IMR-90 (cell line): Measurements from ENCODE around the gene MFN2. TPM values are rescaled to one million over a fixed set of nuclear protein-coding genes. Genes with fewer than 3 reads are reported as not detected.

ENCODE experiments used
- ATAC-seq: fragments of 200-7000 bp; cut with Tn5 transposase; 2 replicates; pipeline ENCODE4 v1.9.1; 2020; ENCODE audit warnings: low read depth, mild to moderate bottlenecking, moderate library complexity
- BruUV-seq: library from RNA; stranded (reverse); fragments of 400-500 nt; replicated peaks from 2 replicates; lab custom pipeline; 2021; lab: Mats Ljungman, UMichigan
- CTCF ChIA-PET: fragments of 300-600 bp; formaldehyde crosslinking; extraction: SDS; loops from one replicate; lab custom pipeline; 2021; ENCODE audit warnings: antibody characterized with exemption; lab: Yijun Ruan, JAX
- POLR2A ChIA-PET: fragments of 300-600 bp; sonication (Branson Sonifier 250); formaldehyde crosslinking; loops from one replicate; lab custom pipeline; 2022; ENCODE audit warnings: antibody characterized with exemption; ENCODE audit not compliant: unreplicated experiment; lab: Charles Lee
- DNase-seq: peaks from one replicate; pipeline ENCODE4 v3.0.0; 2013
- H2AFZ ChIP-seq: replicated peaks from 2 replicates; pipeline ENCODE3; 2013; ENCODE audit warnings: low read length, mild to moderate bottlenecking; ENCODE audit not compliant: poor library complexity
- H2AK5ac ChIP-seq: 2 replicates; pipeline ENCODE4 v1.6.1; 2013; ENCODE audit warnings: low read depth, low read length, inconsistent platforms
- H2AK9ac ChIP-seq: replicated peaks from 2 replicates; pipeline ENCODE3; 2013; ENCODE audit warnings: mild to moderate bottlenecking, low read depth, low read length, moderate library complexity; ENCODE audit not compliant: poor library complexity
- H2BK120ac ChIP-seq: 2 replicates; pipeline ENCODE4 v1.6.1; 2013; ENCODE audit warnings: low read depth, low read length, inconsistent platforms
- H2BK15ac ChIP-seq: 3 replicates; pipeline ENCODE4 v1.6.1; 2013; ENCODE audit warnings: low read depth, low read length, inconsistent platforms
- H2BK20ac ChIP-seq: 2 replicates; pipeline ENCODE4 v1.6.1; 2013; ENCODE audit warnings: low read depth, mild to moderate bottlenecking, inconsistent platforms, low read length, moderate library complexity
- H2BK5ac ChIP-seq: 2 replicates; pipeline ENCODE4 v1.6.1; 2013; ENCODE audit warnings: mild to moderate bottlenecking, low read depth, low read length, inconsistent platforms; ENCODE audit not compliant: poor library complexity, severe bottlenecking
- H3K14ac ChIP-seq: replicated peaks from 2 replicates; pipeline ENCODE4 v1.6.1; 2013; ENCODE audit warnings: low read depth, low read length, inconsistent platforms
- H3K18ac ChIP-seq: 2 replicates; pipeline ENCODE4 v1.6.1; 2013; ENCODE audit warnings: low read depth, low read length, control low read depth
- H3K23ac ChIP-seq: 2 replicates; pipeline ENCODE4 v1.6.1; 2013; ENCODE audit warnings: low read depth, low read length, inconsistent platforms
- H3K27ac ChIP-seq: 2 replicates; pipeline ENCODE4 v1.5.1; 2013; ENCODE audit warnings: mild to moderate bottlenecking, control low read depth, low read length; ENCODE audit not compliant: insufficient read depth
- H3K27me3 ChIP-seq: 2 replicates; pipeline ENCODE4 v1.6.1; 2013; ENCODE audit warnings: low read length; ENCODE audit not compliant: control insufficient read depth, insufficient read depth
- H3K36me3 ChIP-seq: 2 replicates; pipeline ENCODE4 v1.6.1; 2013; ENCODE audit warnings: low read length, mixed read lengths; ENCODE audit not compliant: control insufficient read depth, insufficient read depth
- H3K4ac ChIP-seq: 2 replicates; pipeline ENCODE4 v1.6.1; 2013; ENCODE audit warnings: low read depth, low read length, inconsistent platforms
- H3K4me1 ChIP-seq: 2 replicates; pipeline ENCODE4 v1.6.1; 2013; ENCODE audit warnings: low read length, mixed read lengths; ENCODE audit not compliant: control insufficient read depth, insufficient read depth
- H3K4me2 ChIP-seq: 2 replicates; pipeline ENCODE4 v1.6.1; 2013; ENCODE audit warnings: low read depth, mild to moderate bottlenecking, control low read depth, low read length, moderate library complexity
- H3K4me3 ChIP-seq: 2 replicates; pipeline ENCODE4 v1.5.1; 2013; ENCODE audit warnings: low read depth, mild to moderate bottlenecking, control low read depth, low read length, moderate library complexity; ENCODE audit not compliant: insufficient read depth
- H3K56ac ChIP-seq: 2 replicates; pipeline ENCODE4 v1.6.1; 2013; ENCODE audit warnings: low read length, inconsistent platforms; ENCODE audit not compliant: insufficient read depth; ENCODE audit errors: extremely low read depth
- H3K79me1 ChIP-seq, 2 experiments: 2 replicates each; pipeline ENCODE4 v1.6.1; 2013; ENCODE audit warnings: low read length in 2 of 2, inconsistent platforms in 1 of 2, low read depth in 1 of 2
- H3K9ac ChIP-seq: 2 replicates; pipeline ENCODE4 v1.6.1; 2013; ENCODE audit warnings: low read depth, low read length, control low read depth
- H3K9me1 ChIP-seq: 2 replicates; pipeline ENCODE4 v1.6.1; 2013; ENCODE audit warnings: low read length, inconsistent platforms; ENCODE audit not compliant: insufficient read depth
- H3K9me3 ChIP-seq: 2 replicates; pipeline ENCODE4 v1.6.1; 2013; ENCODE audit warnings: low read length; ENCODE audit not compliant: control insufficient read depth, insufficient read depth
- H4K20me1 ChIP-seq: 2 replicates; pipeline ENCODE4 v1.6.1; 2013; ENCODE audit warnings: low read length, inconsistent platforms; ENCODE audit not compliant: insufficient read depth
- H4K5ac ChIP-seq: 2 replicates; pipeline ENCODE4 v1.6.1; 2013; ENCODE audit warnings: mild to moderate bottlenecking, low read depth, low read length, control low read depth
- H4K8ac ChIP-seq, 2 experiments: 2 replicates each; pipeline ENCODE4 v1.6.1; 2013; ENCODE audit warnings: low read depth in 2 of 2, low read length in 2 of 2, control low read depth in 1 of 2, inconsistent platforms in 1 of 2
- H4K91ac ChIP-seq: 2 replicates; pipeline ENCODE4 v1.6.1; 2013; ENCODE audit warnings: low read depth, low read length, inconsistent platforms; ENCODE audit not compliant: insufficient read depth
- BHLHE40 ChIP-seq: fragments of 150-350 bp; IDR thresholded peaks from 2 replicates; pipeline ENCODE4 v1.6.1; 2016; ENCODE audit warnings: mild to moderate bottlenecking, low read depth, low read length
- CHD1 ChIP-seq: IDR thresholded peaks from 2 replicates; pipeline ENCODE4 v1.6.1; 2012; ENCODE audit warnings: low read depth, low read length, improper control_type of control experiment
- FOS ChIP-seq: fragments of 150-350 bp; IDR thresholded peaks from 2 replicates; pipeline ENCODE4 v1.6.1; 2016; ENCODE audit warnings: low read depth, low read length
- MAFK ChIP-seq: IDR thresholded peaks from 2 replicates; pipeline ENCODE4 v1.6.1; 2012; ENCODE audit warnings: low read depth, low read length, improper control_type of control experiment
- MAZ ChIP-seq: IDR thresholded peaks from 2 replicates; pipeline ENCODE4 v1.6.1; 2012; ENCODE audit warnings: low read depth, mild to moderate bottlenecking, low read length, improper control_type of control experiment, moderate library complexity, borderline replicate concordance
- MXI1 ChIP-seq: IDR thresholded peaks from 2 replicates; pipeline ENCODE4 v1.6.1; 2012; ENCODE audit warnings: low read depth, mild to moderate bottlenecking, low read length, moderate library complexity, borderline replicate concordance
- NFE2L2 ChIP-seq: fragments of 150-350 bp; IDR thresholded peaks from 2 replicates; pipeline ENCODE4 v1.6.1; 2016; ENCODE audit warnings: low read depth, mild to moderate bottlenecking, low read length
- RAD21 ChIP-seq: IDR thresholded peaks from 2 replicates; pipeline ENCODE4 v1.6.1; 2012; ENCODE audit warnings: low read length, improper control_type of control experiment
- RCOR1 ChIP-seq: IDR thresholded peaks from 2 replicates; pipeline ENCODE4 v1.6.1; 2012; ENCODE audit warnings: mild to moderate bottlenecking, low read length, improper control_type of control experiment; ENCODE audit not compliant: insufficient replicate concordance
- RFX5 ChIP-seq: IDR thresholded peaks from 2 replicates; pipeline ENCODE4 v1.8.0; 2012; ENCODE audit warnings: low read depth, mild to moderate bottlenecking, low read length, moderate library complexity
- SMC3 ChIP-seq: fragments of 150-350 bp; IDR thresholded peaks from 2 replicates; pipeline ENCODE4 v1.6.1; 2016; ENCODE audit warnings: low read depth, mild to moderate bottlenecking, antibody characterized with exemption, low read length, moderate library complexity
- WGBS, 2 experiments: methylation state at CpG; one replicate each; pipeline versions ENCODE4 v1.1.5 to v1.1.7; 2013; ENCODE audit warnings: missing lambda C conversion rate in 2 of 2; ENCODE audit not compliant: insufficient read length in 1 of 2; ENCODE audit errors: extremely low coverage in 2 of 2; 5-methylcytosine and 5-hydroxymethylcytosine counted together
- dilution Hi-C: fragments of 300-500 bp; cut with HindIII; formaldehyde crosslinking; loops from one replicate; pipeline ENCODE4 v1.14.3; 2018; ENCODE audit warnings: low sequenced_read_pairs; ENCODE audit not compliant: unreplicated experiment
- in situ Hi-C: fragments of 300-500 bp; cut with MboI; formaldehyde crosslinking; loops from 3 replicates; pipeline ENCODE4 v1.14.3; 2019; ENCODE audit warnings: low sequenced_read_pairs, inconsistent platforms, mixed read lengths
- intact Hi-C: fragments of 100-400 bp; cut with micrococcal nuclease; formaldehyde crosslinking; loops from 2 replicates; pipeline ENCODE4 v1.10.0; 2022
- polyA plus RNA-seq, 3 experiments: library from polyadenylated mRNA; depleted of rRNA; stranded (reverse); fragments of >200 nt; gene quantifications; 2 replicates each; pipeline ENCODE4 v1.2.3, GENCODE V29; 2012; ENCODE audit warnings: low replicate concordance in 1 of 3
- total RNA-seq: library from RNA; depleted of rRNA; stranded (reverse); fragments of >200 nt; gene quantifications from 2 replicates; pipeline ENCODE4 v1.2.3, GENCODE V29; 2012
- TF ChIP-seq, protein P1 (sequence below): fragments of 150-350 bp; IDR thresholded peaks from 2 replicates; pipeline ENCODE4 v1.6.1; 2017; ENCODE audit warnings: mild to moderate bottlenecking, antibody characterized with exemption, low read length, low read depth
- TF ChIP-seq, protein P2 (sequence below): fragments of 150-350 bp; IDR thresholded peaks from 2 replicates; pipeline ENCODE4 v1.6.1; 2016; ENCODE audit warnings: low read depth, mild to moderate bottlenecking, low read length, moderate library complexity, borderline replicate concordance
- TF ChIP-seq, protein P3 (sequence below): conservative IDR thresholded peaks from 2 replicates; pipeline ENCODE4 v1.5.1; 2012; ENCODE audit warnings: mild to moderate bottlenecking, low read depth, low read length, improper control_type of control experiment

MFN2 gene
- total and polyA plus RNA-seq, 2 of the 4 experiments (the other 2 are of a cell fraction): 52.8 to 84.2 TPM

DNA sequence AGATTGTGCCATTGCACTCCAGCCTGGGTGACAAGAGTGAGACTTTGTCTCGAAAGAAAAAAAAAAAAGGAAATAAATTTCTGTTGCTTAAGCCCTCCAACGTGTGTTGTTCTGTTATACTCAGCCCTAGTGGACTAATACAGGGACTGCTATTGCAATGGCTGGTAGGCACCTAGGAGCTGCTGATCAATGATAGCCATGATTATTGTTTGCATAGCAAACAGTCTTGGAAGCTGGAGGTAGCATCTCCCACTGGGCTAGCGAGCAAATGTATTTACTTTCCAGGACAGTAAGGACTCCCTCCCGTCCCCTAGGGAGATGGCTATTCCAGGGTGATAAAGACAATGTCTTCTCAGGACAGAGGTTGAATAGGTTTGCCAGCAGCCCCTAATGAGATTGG, 69.4 kb downstream of the MFN2 start:
- ATAC-seq: no peak

More for the DNA sequence above, 69.4 kb downstream of the MFN2 start:
- Histone ChIP-seq H2AK5ac (no peak overlapping the region), H3K14ac (no peak overlapping the region), H2BK15ac (no peak overlapping the region), H3K4ac (no peak overlapping the region), H4K91ac (no peak overlapping the region), H3K9me3 (no peaks in the 10 kb centered on the region), H3K27me3 (peaks cover 24% of the 10 kb centered on the region), H3K23ac (no peak overlapping the region), H3K56ac (no peak overlapping the region), H2AK9ac (no peak overlapping the region), H3K4me1 (peaks cover 5% of the 10 kb centered on the region; the same call in 1 of the 2 replicates), H3K27ac (no peak overlapping the region), H3K9me1 (peaks cover 5% of the 10 kb centered on the region; the same call in 1 of the 2 replicates), H3K18ac (no peak overlapping the region), H2BK5ac (no peak overlapping the region), H4K5ac (no peak overlapping the region), H4K8ac (no peak overlapping the region), H2BK20ac (no peak overlapping the region), H4K20me1 (no peaks in the 10 kb centered on the region), H3K36me3 (no peaks in the 10 kb centered on the region), H2AFZ (no peak overlapping the region), H3K79me1 (no peaks in the 10 kb centered on the region), H3K9ac (no peak overlapping the region), H2BK120ac (no peak overlapping the region), H3K4me3 (no peak overlapping the region), H3K4me2 (no peak overlapping the region)
- TF ChIP-seq, protein P1, sequence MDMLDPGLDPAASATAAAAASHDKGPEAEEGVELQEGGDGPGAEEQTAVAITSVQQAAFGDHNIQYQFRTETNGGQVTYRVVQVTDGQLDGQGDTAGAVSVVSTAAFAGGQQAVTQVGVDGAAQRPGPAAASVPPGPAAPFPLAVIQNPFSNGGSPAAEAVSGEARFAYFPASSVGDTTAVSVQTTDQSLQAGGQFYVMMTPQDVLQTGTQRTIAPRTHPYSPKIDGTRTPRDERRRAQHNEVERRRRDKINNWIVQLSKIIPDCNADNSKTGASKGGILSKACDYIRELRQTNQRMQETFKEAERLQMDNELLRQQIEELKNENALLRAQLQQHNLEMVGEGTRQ: no peak
- TF ChIP-seq, protein P2, sequence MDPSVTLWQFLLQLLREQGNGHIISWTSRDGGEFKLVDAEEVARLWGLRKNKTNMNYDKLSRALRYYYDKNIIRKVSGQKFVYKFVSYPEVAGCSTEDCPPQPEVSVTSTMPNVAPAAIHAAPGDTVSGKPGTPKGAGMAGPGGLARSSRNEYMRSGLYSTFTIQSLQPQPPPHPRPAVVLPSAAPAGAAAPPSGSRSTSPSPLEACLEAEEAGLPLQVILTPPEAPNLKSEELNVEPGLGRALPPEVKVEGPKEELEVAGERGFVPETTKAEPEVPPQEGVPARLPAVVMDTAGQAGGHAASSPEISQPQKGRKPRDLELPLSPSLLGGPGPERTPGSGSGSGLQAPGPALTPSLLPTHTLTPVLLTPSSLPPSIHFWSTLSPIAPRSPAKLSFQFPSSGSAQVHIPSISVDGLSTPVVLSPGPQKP: no peak
- TF ChIP-seq SMC3 (no peak), MAZ (no peak), MAFK (no peak), RCOR1 (no peak), FOS (no peak), MXI1 (no peak), RAD21 (no peak), RFX5 (no peak), NFE2L2 (no peak), CHD1 (no peak), BHLHE40 (no peak)
- TF ChIP-seq, protein P3, sequence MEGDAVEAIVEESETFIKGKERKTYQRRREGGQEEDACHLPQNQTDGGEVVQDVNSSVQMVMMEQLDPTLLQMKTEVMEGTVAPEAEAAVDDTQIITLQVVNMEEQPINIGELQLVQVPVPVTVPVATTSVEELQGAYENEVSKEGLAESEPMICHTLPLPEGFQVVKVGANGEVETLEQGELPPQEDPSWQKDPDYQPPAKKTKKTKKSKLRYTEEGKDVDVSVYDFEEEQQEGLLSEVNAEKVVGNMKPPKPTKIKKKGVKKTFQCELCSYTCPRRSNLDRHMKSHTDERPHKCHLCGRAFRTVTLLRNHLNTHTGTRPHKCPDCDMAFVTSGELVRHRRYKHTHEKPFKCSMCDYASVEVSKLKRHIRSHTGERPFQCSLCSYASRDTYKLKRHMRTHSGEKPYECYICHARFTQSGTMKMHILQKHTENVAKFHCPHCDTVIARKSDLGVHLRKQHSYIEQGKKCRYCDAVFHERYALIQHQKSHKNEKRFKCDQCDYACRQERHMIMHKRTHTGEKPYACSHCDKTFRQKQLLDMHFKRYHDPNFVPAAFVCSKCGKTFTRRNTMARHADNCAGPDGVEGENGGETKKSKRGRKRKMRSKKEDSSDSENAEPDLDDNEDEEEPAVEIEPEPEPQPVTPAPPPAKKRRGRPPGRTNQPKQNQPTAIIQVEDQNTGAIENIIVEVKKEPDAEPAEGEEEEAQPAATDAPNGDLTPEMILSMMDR: no peak
- BruUV-seq: no TSS peak
- ChIA-PET CTCF (no interaction called here), POLR2A (no interaction called here)
- DNase-seq: no peak
- WGBS, 2 experiments: no CpG with 5 or more reads among the region's 4 CpGs
- intact Hi-C loops: no loop called here
- in situ Hi-C loops: no loop called here
- dilution Hi-C loops: no loop called here
